Measurements from ENCODE around the gene PPP2R5C. TPM values are rescaled to one million over a fixed set of nuclear protein-coding genes. Genes with fewer than 3 reads are reported as not detected.

The PPP2R5C gene
- total and polyA plus RNA-seq, 12 donors, result 66.8 to 257 (median 222) TPM

DNA sequence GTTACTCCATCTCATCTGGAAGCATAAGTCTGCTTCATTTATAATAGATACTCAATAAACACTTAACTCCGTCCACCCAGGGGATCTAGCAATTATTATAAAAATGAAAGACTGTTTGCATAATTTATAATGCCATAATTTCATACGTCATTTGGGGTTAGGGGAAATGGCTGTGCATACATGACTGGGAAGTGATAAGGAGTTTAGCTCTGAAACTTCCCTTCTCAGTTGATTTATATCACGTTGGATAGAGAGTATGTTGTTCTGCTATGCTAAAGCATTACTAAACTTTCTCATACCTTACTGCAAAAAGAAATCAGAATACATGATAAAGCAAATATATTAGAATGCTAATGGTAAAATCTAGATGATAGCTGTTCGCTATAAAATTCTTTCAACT is 112.5 kb downstream of the PPP2R5C start:
- H3K36me3 ChIP-seq, result peaks cover 0 to 11% (median 0%) of the 10 kb centered on the region in 9 donors
- peaks cover 0 to 72% (median 56%) of the 10 kb centered on the region in 9 donors for H3K4me1 ChIP-seq
- H3K27ac ChIP-seq, result peak overlapping the region in 3 of 10 donors; percentile 42 to 89 (median 44)
- H3K27me3 ChIP-seq, result no peaks in the 10 kb centered on the region
- ATAC-seq (no peak), DNase-seq (no peak)
- intact Hi-C loops (cut with DNase I), result no loop called here
- WGBS, 2 donors, result 80 to 81% methylated on average over 4 of the region's 4 CpGs
- TF ChIP-seq, protein P1, sequence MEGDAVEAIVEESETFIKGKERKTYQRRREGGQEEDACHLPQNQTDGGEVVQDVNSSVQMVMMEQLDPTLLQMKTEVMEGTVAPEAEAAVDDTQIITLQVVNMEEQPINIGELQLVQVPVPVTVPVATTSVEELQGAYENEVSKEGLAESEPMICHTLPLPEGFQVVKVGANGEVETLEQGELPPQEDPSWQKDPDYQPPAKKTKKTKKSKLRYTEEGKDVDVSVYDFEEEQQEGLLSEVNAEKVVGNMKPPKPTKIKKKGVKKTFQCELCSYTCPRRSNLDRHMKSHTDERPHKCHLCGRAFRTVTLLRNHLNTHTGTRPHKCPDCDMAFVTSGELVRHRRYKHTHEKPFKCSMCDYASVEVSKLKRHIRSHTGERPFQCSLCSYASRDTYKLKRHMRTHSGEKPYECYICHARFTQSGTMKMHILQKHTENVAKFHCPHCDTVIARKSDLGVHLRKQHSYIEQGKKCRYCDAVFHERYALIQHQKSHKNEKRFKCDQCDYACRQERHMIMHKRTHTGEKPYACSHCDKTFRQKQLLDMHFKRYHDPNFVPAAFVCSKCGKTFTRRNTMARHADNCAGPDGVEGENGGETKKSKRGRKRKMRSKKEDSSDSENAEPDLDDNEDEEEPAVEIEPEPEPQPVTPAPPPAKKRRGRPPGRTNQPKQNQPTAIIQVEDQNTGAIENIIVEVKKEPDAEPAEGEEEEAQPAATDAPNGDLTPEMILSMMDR (IDR thresholded peaks at IDR 0.05), result no peak
- no peak overlapping the region for H3K4me3 ChIP-seq
- H3K9me3 ChIP-seq, result peaks cover 0 to 8% (median 0%) of the 10 kb centered on the region in 11 donors

DNA sequence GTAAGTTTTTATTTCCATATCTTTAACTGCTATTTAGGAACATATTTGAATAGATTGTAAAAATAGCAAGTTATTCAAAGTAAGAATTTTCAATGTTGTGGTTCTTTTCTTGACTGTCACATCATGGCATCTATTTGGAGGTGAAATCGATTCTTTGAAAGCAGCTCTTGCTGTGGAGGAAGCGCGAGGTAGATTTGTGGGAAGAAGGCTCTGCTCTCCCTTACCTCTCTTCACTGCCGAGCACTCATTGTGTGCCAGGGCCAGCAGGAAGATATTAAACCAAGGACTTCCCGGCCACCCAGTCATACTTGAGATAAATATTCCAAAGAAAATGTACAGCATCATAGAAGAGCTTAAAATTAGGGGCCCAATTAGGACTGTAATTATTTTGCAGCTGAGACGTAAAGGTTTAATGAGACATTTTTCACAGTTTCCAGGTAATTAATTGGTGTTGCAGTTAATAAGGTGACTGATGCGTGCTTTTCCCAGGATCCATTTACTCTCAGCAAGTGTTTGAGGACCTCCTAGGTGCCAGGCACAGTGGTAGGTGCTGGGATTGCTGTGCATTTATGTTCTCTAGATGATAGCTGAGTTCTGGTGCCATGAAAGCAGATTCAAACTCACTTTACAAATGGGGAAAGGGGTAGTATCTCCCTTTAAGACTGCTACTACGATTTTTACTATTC is 113.7 kb downstream of the PPP2R5C start:
- Histone ChIP-seq H3K9me3 (peaks cover 0 to 8% (median 0%) of the 10 kb centered on the region in 11 donors), H3K36me3 (peaks cover 0 to 15% (median 0%) of the 10 kb centered on the region in 9 donors), H3K4me3 (no peak overlapping the region), H3K4me1 (peaks cover 0 to 80% (median 64%) of the 10 kb centered on the region in 9 donors), H3K27me3 (no peaks in the 10 kb centered on the region), H3K27ac (peak overlapping the region in 9 of 10 donors; percentile 78 to 89 (median 83))
- no peak for DNase-seq
- TF ChIP-seq, protein P1 (IDR thresholded peaks at IDR 0.05), result no peak
- intact Hi-C loops (cut with DNase I), result loop anchor here in 1 of 10 donors (5.0 kb wide), 1 partner anchor 103 kb away; no protein-coding TSS in a partner anchor
- 66 to 69% methylated on average over 8 of the region's 8 CpGs for WGBS, 2 donors
- ATAC-seq, result no peak

DNA sequence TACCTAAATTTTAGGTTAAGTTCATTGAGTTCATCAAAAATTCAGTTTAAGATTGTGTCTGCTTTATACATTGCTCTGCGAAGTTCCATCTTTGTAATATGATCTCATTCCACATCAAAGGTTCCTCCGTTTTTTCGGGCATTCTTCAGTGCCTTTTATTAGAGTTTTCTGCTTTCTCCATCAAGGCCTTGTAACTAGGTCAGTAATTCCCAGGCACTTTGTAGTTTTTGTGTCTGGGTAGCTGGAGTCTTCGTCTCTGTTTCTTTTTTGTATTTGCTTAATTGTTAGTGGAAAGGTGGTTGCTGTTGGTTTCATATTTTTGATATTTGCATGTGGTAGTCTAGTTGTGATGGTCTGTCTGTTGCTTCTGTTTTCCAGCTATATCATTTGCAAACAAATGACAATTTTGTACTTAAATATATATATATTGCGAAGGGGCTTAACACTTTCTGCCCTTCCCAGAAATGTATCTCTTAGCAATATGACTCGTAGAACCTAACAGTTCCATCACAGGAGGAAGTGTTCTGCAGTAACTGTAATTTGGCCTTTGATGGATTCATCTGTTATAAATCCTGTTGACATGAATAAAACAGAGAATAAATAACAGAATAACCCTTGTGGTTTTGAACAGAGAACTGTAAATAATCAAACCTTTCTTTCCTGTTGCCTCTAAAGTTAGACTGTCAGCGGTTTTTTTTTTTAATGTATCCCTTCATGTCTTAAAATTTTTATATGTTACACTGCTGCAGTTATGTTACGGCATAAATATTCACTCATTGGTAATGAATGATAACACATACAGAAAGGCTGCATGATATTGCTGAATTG is 114.4 kb downstream of the PPP2R5C start:
- intact Hi-C loops (cut with DNase I), result loop anchor here in 1 of 10 donors (5.0 kb wide), 1 partner anchor 104 kb away; no protein-coding TSS in a partner anchor

More for the DNA sequence above, 114.4 kb downstream of the PPP2R5C start:
- Histone ChIP-seq H3K36me3 (peaks cover 0 to 15% (median 0%) of the 10 kb centered on the region in 9 donors), H3K27me3 (no peaks in the 10 kb centered on the region), H3K27ac (peak overlapping the region in 9 of 10 donors; percentile 78 to 89 (median 83)), H3K9me3 (peaks cover 0 to 8% (median 0%) of the 10 kb centered on the region in 11 donors), H3K4me3 (peak overlapping the region in 1 of 10 donors; percentile 11), H3K4me1 (peaks cover 0 to 75% (median 57%) of the 10 kb centered on the region in 9 donors)
- TF ChIP-seq, protein P1 (IDR thresholded peaks at IDR 0.05), result no peak
- DNase-seq, result no peak
- no peak for ATAC-seq
- 45 to 46% methylated on average over 8 of the region's 8 CpGs for WGBS, 2 donors

Measured in heart right ventricle (tissue), 16 donors.